Skeletal muscle tissue (tissue), 4 donors: ENCODE measurements around the gene RALGPS1. TPM values are rescaled to one million over a fixed set of nuclear protein-coding genes. Genes with fewer than 3 reads are reported as not detected.

Source experiments
- H3K27ac ChIP-seq: one replicate; pipeline ENCODE4 v1.7.0; 2013; ENCODE audit warnings: mild to moderate bottlenecking, low read depth, low read length, inconsistent platforms
- H3K27me3 ChIP-seq, 3 donors: one replicate each; pipeline ENCODE4 v1.7.0; 2013; ENCODE audit warnings: low read length in 3 of 3; ENCODE audit not compliant: control insufficient read depth in 3 of 3, insufficient read depth in 3 of 3
- H3K36me3 ChIP-seq, 3 donors: one replicate each; pipeline ENCODE4 v1.7.0; 2013; ENCODE audit warnings: low read length in 3 of 3; ENCODE audit not compliant: control insufficient read depth in 3 of 3, insufficient read depth in 3 of 3
- H3K4me1 ChIP-seq, 3 donors: one replicate each; pipeline ENCODE4 v1.7.0; 2013; ENCODE audit warnings: low read length in 3 of 3, mild to moderate bottlenecking in 3 of 3; ENCODE audit not compliant: control insufficient read depth in 3 of 3, insufficient read depth in 3 of 3
- H3K4me3 ChIP-seq, 3 donors: one replicate each; pipeline ENCODE4 v1.7.0; 2013; ENCODE audit warnings: low read length in 3 of 3
- H3K9ac ChIP-seq, 3 donors: one replicate each; pipeline ENCODE4 v1.7.0; 2013; ENCODE audit warnings: low read length in 3 of 3, mild to moderate bottlenecking in 3 of 3, moderate library complexity in 2 of 3, low read depth in 1 of 3
- H3K9me3 ChIP-seq, 3 donors: one replicate each; pipeline ENCODE4 v1.7.0; 2013; ENCODE audit warnings: low read length in 3 of 3; ENCODE audit not compliant: control insufficient read depth in 3 of 3
- total RNA-seq: library from RNA; depleted of rRNA; stranded (reverse); fragments of >200 nt; gene quantifications from one replicate; pipeline ENCODE4 v1.2.3, GENCODE V29; 2014
- donor health status: Osteomylitis.

The RALGPS1 gene
- total RNA-seq, 1 donor from 2014 or later = 9.4 TPM

GRCh38 chr9:127194881-127195713 is 280.5 kb downstream of the RALGPS1 start:
- H3K4me1 ChIP-seq = peaks cover 40 to 45% (median 45%) of the 10 kb centered on the region in 3 donors
- no peak overlapping the region for H3K27ac ChIP-seq
- peak overlapping the region in 1 of 3 donors; percentile 30 for H3K9ac ChIP-seq
- H3K9me3 ChIP-seq = no peaks in the 10 kb centered on the region
- peaks cover 0 to 2% (median 0%) of the 10 kb centered on the region in 3 donors for H3K36me3 ChIP-seq
- H3K27me3 ChIP-seq = no peaks in the 10 kb centered on the region
- no peak overlapping the region for H3K4me3 ChIP-seq

- peaks cover 0 to 2% (median 0%) of the 10 kb centered on the region in 3 donors for H3K36me3 ChIP-seq
- peak overlapping the region in 1 of 3 donors; percentile 54 for H3K9ac ChIP-seq
- no peak overlapping the region for H3K4me3 ChIP-seq
- no peaks in the 10 kb centered on the region for H3K9me3 ChIP-seq
- peaks cover 40 to 45% (median 45%) of the 10 kb centered on the region in 3 donors for H3K4me1 ChIP-seq
- H3K27ac ChIP-seq = no peak overlapping the region
- H3K27me3 ChIP-seq = no peaks in the 10 kb centered on the region
Measured at GRCh38 chr9:127195976-127196825, 281.6 kb downstream of the RALGPS1 start.

DNA sequence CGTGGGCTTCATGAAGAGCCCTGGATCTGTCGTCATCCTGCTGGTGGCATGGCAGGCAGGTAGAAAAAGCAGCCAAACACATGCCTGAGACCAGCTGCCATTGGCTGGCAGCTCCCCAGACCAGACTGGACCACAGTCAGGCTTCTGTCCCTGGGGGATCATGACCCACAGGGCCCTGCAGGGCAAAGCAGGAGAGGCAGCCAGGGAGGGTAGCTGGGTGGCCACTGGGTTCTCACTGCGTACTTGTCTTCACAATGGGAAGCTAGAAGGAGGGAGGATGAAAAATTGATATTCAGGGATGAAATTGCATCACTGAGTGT is 282.2 kb downstream of the RALGPS1 start:
- no peaks in the 10 kb centered on the region for H3K9me3 ChIP-seq
- no peak overlapping the region for H3K4me3 ChIP-seq
- H3K9ac ChIP-seq = peak overlapping the region in 1 of 3 donors; percentile 54
- peaks cover 40 to 45% (median 45%) of the 10 kb centered on the region in 3 donors for H3K4me1 ChIP-seq
- no peak overlapping the region for H3K27ac ChIP-seq
- no peaks in the 10 kb centered on the region for H3K27me3 ChIP-seq
- H3K36me3 ChIP-seq = peaks cover 0 to 2% (median 0%) of the 10 kb centered on the region in 3 donors

- Histone ChIP-seq H3K27ac (peak overlapping the region; percentile 58), H3K4me1 (peaks cover 40 to 45% (median 45%) of the 10 kb centered on the region in 3 donors), H3K4me3 (no peak overlapping the region), H3K9ac (peak overlapping the region in 1 of 3 donors; percentile 54), H3K27me3 (no peaks in the 10 kb centered on the region), H3K36me3 (peaks cover 0 to 2% (median 0%) of the 10 kb centered on the region in 3 donors), H3K9me3 (no peaks in the 10 kb centered on the region)
Measured at GRCh38 chr9:127197186-127197860, 282.7 kb downstream of the RALGPS1 start.

- H3K27me3 ChIP-seq = no peaks in the 10 kb centered on the region
- H3K4me1 ChIP-seq = peaks cover 40 to 45% (median 45%) of the 10 kb centered on the region in 3 donors
- peak overlapping the region; percentile 58 for H3K27ac ChIP-seq
- peak overlapping the region; percentile 6 to 54 (median 10) for H3K9ac ChIP-seq
- no peak overlapping the region for H3K4me3 ChIP-seq
- H3K9me3 ChIP-seq = no peaks in the 10 kb centered on the region
- H3K36me3 ChIP-seq = peaks cover 0 to 2% (median 0%) of the 10 kb centered on the region in 3 donors
Measured at GRCh38 chr9:127197861-127198430, 283.4 kb downstream of the RALGPS1 start.

GRCh38 chr9:127198587-127198986 is 284.0 kb downstream of the RALGPS1 start:
- Histone ChIP-seq H3K9ac (peak overlapping the region in 2 of 3 donors; percentile 10 to 60), H3K27ac (peak overlapping the region; percentile 58), H3K4me1 (peaks cover 40 to 45% (median 45%) of the 10 kb centered on the region in 3 donors), H3K9me3 (no peaks in the 10 kb centered on the region), H3K4me3 (no peak overlapping the region), H3K36me3 (peaks cover 0 to 2% (median 0%) of the 10 kb centered on the region in 3 donors), H3K27me3 (no peaks in the 10 kb centered on the region)

DNA sequence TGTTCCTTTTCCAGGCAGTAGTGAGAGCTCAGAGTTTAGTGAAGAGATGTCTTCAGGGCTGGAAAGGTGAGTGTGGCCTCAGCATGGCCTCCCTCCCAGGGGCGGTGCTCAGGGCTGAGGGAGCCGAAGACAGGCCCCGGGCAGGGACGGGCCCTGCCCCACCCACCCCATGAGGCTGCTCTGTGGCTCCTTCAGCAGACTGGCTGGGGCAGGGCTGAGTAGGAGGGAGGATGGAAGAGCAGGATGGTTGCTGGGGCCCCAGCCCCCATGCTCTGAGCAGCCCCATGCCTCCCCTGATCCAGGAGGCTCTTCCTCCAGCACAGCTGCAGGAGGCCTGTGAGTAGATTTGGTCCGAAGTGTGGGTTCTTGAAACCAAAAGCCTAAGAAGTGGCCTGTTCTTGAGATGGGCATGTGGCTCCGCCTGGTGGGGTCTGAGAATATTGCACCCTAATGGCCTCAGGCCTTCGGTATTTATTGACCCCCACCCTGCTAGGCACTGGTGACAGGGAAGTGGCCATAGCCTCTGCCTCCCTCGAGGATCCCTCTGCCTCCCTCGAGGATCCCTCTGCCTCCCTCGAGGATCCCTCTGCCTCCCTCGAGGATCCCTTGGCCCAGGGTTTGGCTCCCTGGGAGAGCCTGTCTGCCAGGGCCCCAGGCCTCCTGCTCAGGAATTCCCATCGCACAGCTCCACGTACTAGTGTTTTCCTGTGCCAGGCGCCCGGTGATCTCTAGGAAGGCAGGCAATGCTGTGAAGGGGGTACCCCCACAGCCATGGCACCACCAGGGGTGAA is 284.6 kb downstream of the RALGPS1 start:
- Histone ChIP-seq H3K27me3 (no peaks in the 10 kb centered on the region), H3K4me1 (peaks cover 40 to 45% (median 45%) of the 10 kb centered on the region in 3 donors), H3K9ac (peak overlapping the region in 1 of 3 donors; percentile 60), H3K4me3 (no peak overlapping the region), H3K27ac (no peak overlapping the region), H3K36me3 (peaks cover 0 to 2% (median 0%) of the 10 kb centered on the region in 3 donors), H3K9me3 (no peaks in the 10 kb centered on the region)

- peaks cover 39 to 50% (median 45%) of the 10 kb centered on the region in 3 donors for H3K4me1 ChIP-seq
- no peaks in the 10 kb centered on the region for H3K9me3 ChIP-seq
- H3K4me3 ChIP-seq = no peak overlapping the region
- H3K27me3 ChIP-seq = no peaks in the 10 kb centered on the region
- no peak overlapping the region for H3K27ac ChIP-seq
- peaks cover 0 to 2% (median 0%) of the 10 kb centered on the region in 3 donors for H3K36me3 ChIP-seq
- H3K9ac ChIP-seq = no peak overlapping the region
Measured at GRCh38 chr9:127200106-127200862, 285.7 kb downstream of the RALGPS1 start.
